Left kidney (tissue), 2 donors: ENCODE results near the gene ASTN2. TPM values are rescaled to one million over a fixed set of nuclear protein-coding genes. Genes with fewer than 3 reads are reported as not detected.

ENCODE experiments used
- DNase-seq: peaks from one replicate; pipeline ENCODE4 v3.0.0-alpha.2; 2013
- polyA plus RNA-seq: library from polyadenylated mRNA; unstranded; fragments of 120-200 nt; gene quantifications from one replicate; pipeline ENCODE4 v1.2.1, GENCODE V29; 2013; ENCODE audit not compliant: insufficient read length

The ASTN2 gene
- polyA plus RNA-seq, 1 donor, result 17.2 TPM

- DNase-seq, result no peak
Observed at GRCh38 chr9:116379821-116380220, 1035.0 kb downstream of the ASTN2 start.

- DNase-seq, result no peak
Observed at GRCh38 chr9:116378873-116379272, 1036.0 kb downstream of the ASTN2 start.

GRCh38 chr9:116377179-116377798 lies 1037.6 kb downstream of the ASTN2 start:
- DNase-seq, result no peak
